GM21825 (cell line): ENCODE results near the gene CYGB.
"Not testable (repeated sequence)": the region's sequence is repeated elsewhere in the genome, so short reads cannot be mapped to it uniquely, and the experiment has no call there.

Source experiments
- ATAC-seq: cut with Tn5 transposase; IDR thresholded peaks from one replicate; pipeline ENCODE4 v1.9.1; 2021; ENCODE audit warnings: mild to moderate bottlenecking, moderate library complexity; ENCODE audit not compliant: unreplicated experiment

Gene CYGB

GRCh38 chr17:76525513-76525833, 12.0 kb downstream of the CYGB start:
- ATAC-seq = not testable (repeated sequence)

GRCh38 chr17:76524598-76525512, 12.7 kb downstream of the CYGB start:
- no peak for ATAC-seq

- no peak for ATAC-seq
These were observed 14.1 kb downstream of the CYGB start for GRCh38 chr17:76523084-76524037.

- not testable (repeated sequence) for ATAC-seq
These were observed 15.8 kb downstream of the CYGB start for GRCh38 chr17:76521683-76522082.

- ATAC-seq = no peak
These were observed 16.2 kb downstream of the CYGB start for GRCh38 chr17:76521262-76521661.

GRCh38 chr17:76519048-76519966, 18.2 kb downstream of the CYGB start:
- ATAC-seq = no peak

GRCh38 chr17:76517638-76518038, 19.9 kb downstream of the CYGB start:
- no peak for ATAC-seq

- peak; percentile 60 for ATAC-seq
These were observed 22.1 kb downstream of the CYGB start for GRCh38 chr17:76515274-76515949.

- ATAC-seq = not testable (repeated sequence)
These were observed 23.2 kb downstream of the CYGB start for GRCh38 chr17:76514355-76514754.

GRCh38 chr17:76513306-76513692, 24.2 kb downstream of the CYGB start:
- ATAC-seq = no peak

GRCh38 chr17:76512366-76513305, 24.9 kb downstream of the CYGB start:
- ATAC-seq = no peak

- no peak for ATAC-seq
These were observed 25.7 kb downstream of the CYGB start for GRCh38 chr17:76511668-76512365.

- ATAC-seq = no peak
These were observed 26.7 kb downstream of the CYGB start for GRCh38 chr17:76510831-76511244.

- ATAC-seq = not testable (repeated sequence)
These were observed 28.9 kb downstream of the CYGB start for GRCh38 chr17:76508472-76509063.

GRCh38 chr17:76506408-76507345, 30.8 kb downstream of the CYGB start:
- ATAC-seq = peak; percentile 47

- ATAC-seq = no peak
These were observed 33.4 kb downstream of the CYGB start for GRCh38 chr17:76504117-76504516.
